Globus pallidus (tissue), 1 donor: ENCODE measurements around the gene CDH4.

Source experiments
- DNase-seq: peaks from one replicate; pipeline ENCODE4 v3.0.0-alpha.2; 2015; ENCODE audit warnings: low spot score

The CDH4 gene

GRCh38 chr20:61949714-61950640 lies 697.9 kb downstream of the CDH4 start:
- DNase-seq, result no peak

- no peak for DNase-seq
Observed at GRCh38 chr20:61950641-61951071, 698.6 kb downstream of the CDH4 start.

GRCh38 chr20:61951695-61952533 lies 699.9 kb downstream of the CDH4 start:
- no peak for DNase-seq

- no peak for DNase-seq
Observed at GRCh38 chr20:61953037-61954021, 701.3 kb downstream of the CDH4 start.

GRCh38 chr20:61954276-61955021 lies 702.4 kb downstream of the CDH4 start:
- DNase-seq, result no peak

- DNase-seq, result no peak
Observed at GRCh38 chr20:61955668-61956395, 703.8 kb downstream of the CDH4 start.

GRCh38 chr20:61956396-61957342 lies 704.6 kb downstream of the CDH4 start:
- DNase-seq, result no peak

- DNase-seq, result no peak
Observed at GRCh38 chr20:61957961-61958715, 706.1 kb downstream of the CDH4 start.

GRCh38 chr20:61958773-61959700 lies 707.0 kb downstream of the CDH4 start:
- no peak for DNase-seq

GRCh38 chr20:61960836-61961235 lies 708.8 kb downstream of the CDH4 start:
- no peak for DNase-seq

- DNase-seq, result no peak
Observed at GRCh38 chr20:61963149-61963548, 711.1 kb downstream of the CDH4 start.

GRCh38 chr20:61963885-61964674 lies 712.0 kb downstream of the CDH4 start:
- no peak for DNase-seq

GRCh38 chr20:61964675-61965605 lies 712.9 kb downstream of the CDH4 start:
- DNase-seq, result no peak

- no peak for DNase-seq
Observed at GRCh38 chr20:61965606-61966491, 713.8 kb downstream of the CDH4 start.
